Activated naive CD4-positive, alpha-beta T cell treated with anti-CD3 and anti-CD28 coated beads, Interleukin-2, amount 10 ng/mL, durations not matched to agents 7 days and 5 days (primary cell): Measurements from ENCODE around the gene ROBO2.

Experiments used
- CTCF ChIA-PET: fragments of 350-600 bp; sonication (Branson Sonifier 250); formaldehyde crosslinking; loops from one replicate; lab custom pipeline; 2021; ENCODE audit warnings: antibody characterized with exemption; lab: Charles Lee
- DNase-seq: peaks from one replicate; pipeline ENCODE4 v3.0.0-alpha.2; 2020
- H3K27ac Mint-ChIP-seq: one replicate; pipeline ENCODE4 v1.8.0; 2021; ENCODE audit warnings: mild to moderate bottlenecking, moderate library complexity, mixed read lengths
- H3K27me3 Mint-ChIP-seq: one replicate; pipeline ENCODE4 v1.8.0; 2021; ENCODE audit warnings: mild to moderate bottlenecking, mixed read lengths
- H3K36me3 Mint-ChIP-seq: one replicate; pipeline ENCODE4 v1.8.0; 2021; ENCODE audit warnings: mixed read lengths
- H3K4me1 Mint-ChIP-seq: one replicate; pipeline ENCODE4 v1.8.0; 2021; ENCODE audit warnings: mixed read lengths
- H3K4me3 Mint-ChIP-seq: one replicate; pipeline ENCODE4 v1.8.0; 2021; ENCODE audit warnings: mild to moderate bottlenecking, moderate library complexity, mixed read lengths
- H3K9me3 Mint-ChIP-seq: one replicate; pipeline ENCODE4 v1.8.0; 2021; ENCODE audit warnings: mixed read lengths

Gene ROBO2

GRCh38 chr3:77553240-77553639, 513.3 kb downstream of the ROBO2 start:
- no peak for DNase-seq
- no peaks in the 10 kb centered on the region for H3K27me3 Mint-ChIP-seq

DNA sequence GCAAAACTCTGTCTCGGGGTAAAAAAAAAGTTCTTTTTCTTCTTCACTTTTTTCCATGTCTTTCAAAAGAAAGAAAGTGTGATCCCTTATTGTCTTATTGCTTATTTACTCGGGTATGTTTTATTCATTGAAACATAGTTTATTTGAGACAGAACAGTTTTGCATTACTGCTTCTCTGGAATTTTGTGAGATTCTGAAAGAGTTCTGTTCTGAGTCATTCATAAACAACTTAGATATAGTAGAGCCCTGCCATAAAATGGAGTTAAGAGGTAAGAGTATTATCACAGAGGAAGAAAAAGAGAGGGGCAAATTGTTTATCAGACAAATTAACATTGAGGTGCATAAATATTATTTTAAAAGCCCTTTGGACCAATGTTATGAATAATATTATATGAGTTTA, 522.2 kb downstream of the ROBO2 start:
- no peaks in the 10 kb centered on the region for H3K4me1 Mint-ChIP-seq
- H3K4me3 Mint-ChIP-seq: no peak overlapping the region
- no peaks in the 10 kb centered on the region for H3K27me3 Mint-ChIP-seq
- no peak overlapping the region for H3K27ac Mint-ChIP-seq
- no peak for DNase-seq
- H3K36me3 Mint-ChIP-seq: no peaks in the 10 kb centered on the region
- peaks cover 13% of the 10 kb centered on the region for H3K9me3 Mint-ChIP-seq
- CTCF ChIA-PET: no interaction called here

More at GRCh38 chr3:77553240-77553639, 513.3 kb downstream of the ROBO2 start:
- Mint-ChIP-seq H3K4me1 (no peaks in the 10 kb centered on the region), H3K4me3 (no peak overlapping the region), H3K9me3 (peaks cover 5% of the 10 kb centered on the region), H3K36me3 (no peaks in the 10 kb centered on the region), H3K27ac (no peak overlapping the region)
- CTCF ChIA-PET: no interaction called here

DNA sequence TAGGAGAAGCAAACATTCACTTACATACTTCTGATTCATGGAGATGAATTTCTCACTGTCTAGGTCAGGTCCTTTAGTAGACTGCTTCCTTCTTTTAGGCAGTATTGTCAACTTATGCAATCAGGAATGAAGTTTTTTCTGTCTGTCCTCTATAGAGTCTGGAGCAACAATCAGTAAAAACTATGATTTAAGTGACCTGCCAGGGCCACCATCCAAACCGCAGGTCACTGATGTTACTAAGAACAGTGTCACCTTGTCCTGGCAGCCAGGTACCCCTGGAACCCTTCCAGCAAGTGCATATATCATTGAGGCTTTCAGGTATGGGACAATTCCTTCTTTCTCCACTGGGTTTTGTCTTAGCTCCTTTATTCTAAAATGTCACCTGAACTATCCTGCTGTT, 523.1 kb downstream of the ROBO2 start:
- H3K4me1 Mint-ChIP-seq: no peaks in the 10 kb centered on the region
- H3K4me3 Mint-ChIP-seq: no peak overlapping the region
- H3K9me3 Mint-ChIP-seq: peaks cover 16% of the 10 kb centered on the region
- no peak overlapping the region for H3K27ac Mint-ChIP-seq
- CTCF ChIA-PET: no interaction called here
- DNase-seq: no peak
- no peaks in the 10 kb centered on the region for H3K36me3 Mint-ChIP-seq
- H3K27me3 Mint-ChIP-seq: no peaks in the 10 kb centered on the region

- CTCF ChIA-PET: no interaction called here
- Mint-ChIP-seq H3K27ac (no peak overlapping the region), H3K4me3 (no peak overlapping the region), H3K4me1 (no peaks in the 10 kb centered on the region), H3K36me3 (no peaks in the 10 kb centered on the region), H3K27me3 (no peaks in the 10 kb centered on the region), H3K9me3 (peaks cover 13% of the 10 kb centered on the region)
- DNase-seq: no peak
Measured at GRCh38 chr3:77566055-77566454, 526.2 kb downstream of the ROBO2 start.

GRCh38 chr3:77571971-77572715, 532.2 kb downstream of the ROBO2 start:
- no peak overlapping the region for H3K27ac Mint-ChIP-seq
- peaks cover 3% of the 10 kb centered on the region for H3K9me3 Mint-ChIP-seq
- H3K4me1 Mint-ChIP-seq: no peaks in the 10 kb centered on the region
- CTCF ChIA-PET: no interaction called here
- no peaks in the 10 kb centered on the region for H3K27me3 Mint-ChIP-seq
- no peaks in the 10 kb centered on the region for H3K36me3 Mint-ChIP-seq
- H3K4me3 Mint-ChIP-seq: no peak overlapping the region
- no peak for DNase-seq

GRCh38 chr3:77577264-77577663, 537.4 kb downstream of the ROBO2 start:
- no peaks in the 10 kb centered on the region for H3K27me3 Mint-ChIP-seq
- no peak overlapping the region for H3K4me3 Mint-ChIP-seq
- no peaks in the 10 kb centered on the region for H3K4me1 Mint-ChIP-seq
- CTCF ChIA-PET: interaction anchor here (0.6 kb wide), 1 partner anchor 419 kb away, joined by 3 read pairs; no protein-coding TSS in a partner anchor
- H3K36me3 Mint-ChIP-seq: no peaks in the 10 kb centered on the region
- DNase-seq: no peak
- peaks cover 2% of the 10 kb centered on the region for H3K9me3 Mint-ChIP-seq
- H3K27ac Mint-ChIP-seq: no peak overlapping the region

DNA sequence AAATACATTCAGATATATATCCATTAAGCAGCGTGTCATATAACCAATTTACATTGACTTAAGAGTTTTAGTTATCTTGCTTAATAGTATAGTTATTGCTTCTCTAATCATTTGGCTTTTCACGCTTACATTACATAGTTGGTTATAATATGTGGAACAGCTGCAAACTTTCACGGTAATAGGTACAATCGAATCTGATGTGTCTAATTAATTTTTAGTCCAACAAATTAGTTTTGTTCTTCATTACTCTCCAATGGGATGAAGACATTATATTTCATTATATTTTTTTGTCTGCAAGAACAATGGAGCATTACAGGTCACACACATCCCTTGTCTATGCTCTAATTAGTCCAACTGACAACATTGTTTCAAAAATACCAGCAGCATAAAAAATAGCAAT, 546.3 kb downstream of the ROBO2 start:
- no peaks in the 10 kb centered on the region for H3K4me1 Mint-ChIP-seq
- no peak overlapping the region for H3K27ac Mint-ChIP-seq
- DNase-seq: no peak
- H3K36me3 Mint-ChIP-seq: no peaks in the 10 kb centered on the region
- H3K9me3 Mint-ChIP-seq: peaks cover 16% of the 10 kb centered on the region
- H3K27me3 Mint-ChIP-seq: no peaks in the 10 kb centered on the region
- H3K4me3 Mint-ChIP-seq: no peak overlapping the region
- CTCF ChIA-PET: no interaction called here

DNA sequence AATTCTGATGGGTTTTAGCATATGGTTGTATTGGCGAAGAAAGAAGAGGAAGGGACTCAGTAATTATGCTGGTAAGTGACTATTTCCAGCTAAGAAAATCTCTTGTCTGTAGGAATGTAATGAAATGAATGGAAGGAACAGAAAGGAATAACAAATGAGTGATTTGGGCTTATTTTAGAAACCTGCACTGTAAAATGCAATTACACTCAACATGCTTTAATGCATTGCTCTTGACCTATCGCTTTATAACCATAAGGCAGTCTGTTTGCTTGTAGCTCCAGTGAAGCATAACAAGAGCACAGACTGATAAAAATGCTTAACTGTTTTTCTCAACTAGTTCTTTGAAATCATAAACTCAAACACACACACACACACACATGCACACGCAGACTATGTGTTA, 549.0 kb downstream of the ROBO2 start:
- no peak overlapping the region for H3K4me3 Mint-ChIP-seq
- no peaks in the 10 kb centered on the region for H3K36me3 Mint-ChIP-seq
- no peaks in the 10 kb centered on the region for H3K4me1 Mint-ChIP-seq
- peaks cover 8% of the 10 kb centered on the region for H3K9me3 Mint-ChIP-seq
- CTCF ChIA-PET: no interaction called here
- H3K27me3 Mint-ChIP-seq: no peaks in the 10 kb centered on the region
- DNase-seq: no peak
- H3K27ac Mint-ChIP-seq: no peak overlapping the region

DNA sequence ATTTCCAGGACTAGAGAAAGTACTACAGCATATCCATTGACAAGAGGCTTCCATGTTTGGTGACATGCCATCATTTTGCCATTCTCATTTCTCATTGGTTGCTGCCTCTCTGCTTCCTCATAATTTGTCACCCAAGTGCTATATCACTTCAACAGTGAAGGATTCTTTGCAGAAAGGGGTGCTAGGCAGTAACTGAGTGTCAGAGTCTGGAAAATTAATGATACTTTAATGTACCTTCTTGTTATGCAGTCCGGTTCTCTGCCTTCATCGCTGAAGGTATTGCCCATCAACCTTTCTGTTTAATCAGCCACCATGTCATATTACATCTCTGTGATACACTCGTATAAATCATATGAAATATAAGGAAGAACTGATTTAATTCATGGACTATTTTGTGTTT, 550.3 kb downstream of the ROBO2 start:
- Mint-ChIP-seq H3K9me3 (peaks cover 8% of the 10 kb centered on the region), H3K27ac (no peak overlapping the region), H3K36me3 (no peaks in the 10 kb centered on the region), H3K4me3 (no peak overlapping the region), H3K27me3 (no peaks in the 10 kb centered on the region), H3K4me1 (no peaks in the 10 kb centered on the region)
- CTCF ChIA-PET: no interaction called here
- DNase-seq: no peak

GRCh38 chr3:77595371-77595870, 555.5 kb downstream of the ROBO2 start:
- DNase-seq: no peak
- CTCF ChIA-PET: no interaction called here
- Mint-ChIP-seq H3K27ac (no peak overlapping the region), H3K9me3 (peaks cover 7% of the 10 kb centered on the region), H3K4me1 (no peaks in the 10 kb centered on the region), H3K36me3 (no peaks in the 10 kb centered on the region), H3K27me3 (no peaks in the 10 kb centered on the region), H3K4me3 (no peak overlapping the region)

DNA sequence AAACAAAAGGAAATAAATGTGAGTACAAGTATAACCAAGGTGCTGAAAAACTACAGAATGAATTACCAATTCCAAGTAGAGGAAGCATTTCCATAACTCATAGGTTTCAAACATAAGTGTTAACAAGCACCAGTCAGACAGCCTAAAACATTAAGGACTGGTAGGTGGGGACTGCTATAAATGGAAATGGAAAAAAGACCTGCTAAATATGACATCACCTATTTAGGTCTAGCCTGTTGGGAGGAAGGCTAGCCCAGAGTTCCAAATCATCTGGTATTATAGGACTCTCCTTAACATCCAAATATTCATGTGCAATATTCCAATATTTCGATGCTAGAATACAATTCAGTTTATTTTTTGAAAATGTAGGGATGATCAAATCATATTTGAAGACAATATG, 560.0 kb downstream of the ROBO2 start:
- Mint-ChIP-seq H3K36me3 (no peaks in the 10 kb centered on the region), H3K27ac (no peak overlapping the region), H3K4me3 (no peak overlapping the region), H3K27me3 (no peaks in the 10 kb centered on the region), H3K9me3 (peaks cover 9% of the 10 kb centered on the region), H3K4me1 (no peaks in the 10 kb centered on the region)
- CTCF ChIA-PET: no interaction called here
- no peak for DNase-seq

- H3K4me1 Mint-ChIP-seq: no peaks in the 10 kb centered on the region
- H3K27ac Mint-ChIP-seq: no peak overlapping the region
- no peak for DNase-seq
- H3K27me3 Mint-ChIP-seq: no peaks in the 10 kb centered on the region
- CTCF ChIA-PET: no interaction called here
- no peak overlapping the region for H3K4me3 Mint-ChIP-seq
- no peaks in the 10 kb centered on the region for H3K36me3 Mint-ChIP-seq
- peaks cover 10% of the 10 kb centered on the region for H3K9me3 Mint-ChIP-seq
Measured at GRCh38 chr3:77601823-77602415, 562.0 kb downstream of the ROBO2 start.

DNA sequence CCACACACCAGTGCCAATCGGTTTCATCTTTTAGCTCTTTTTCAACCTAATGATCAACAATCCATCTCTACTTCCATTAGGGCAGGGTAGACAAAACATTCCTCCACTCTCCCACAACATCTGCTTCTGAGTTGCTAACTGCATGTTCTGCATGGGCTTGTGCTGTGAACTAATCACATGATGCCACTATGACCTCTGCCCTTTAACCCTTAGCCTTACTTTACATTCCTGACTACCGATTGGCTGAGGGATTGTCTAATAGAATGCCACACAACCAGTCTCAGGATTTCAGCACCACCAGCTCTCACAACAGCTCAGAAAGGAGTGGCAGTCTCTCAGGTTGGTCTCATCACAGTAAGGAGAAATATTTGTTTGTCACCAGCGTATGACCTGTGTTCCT, 562.8 kb downstream of the ROBO2 start:
- H3K9me3 Mint-ChIP-seq: peaks cover 6% of the 10 kb centered on the region
- no peak overlapping the region for H3K27ac Mint-ChIP-seq
- DNase-seq: no peak
- H3K4me3 Mint-ChIP-seq: no peak overlapping the region
- H3K36me3 Mint-ChIP-seq: no peaks in the 10 kb centered on the region
- H3K4me1 Mint-ChIP-seq: no peaks in the 10 kb centered on the region
- CTCF ChIA-PET: no interaction called here
- H3K27me3 Mint-ChIP-seq: no peaks in the 10 kb centered on the region

- DNase-seq: no peak
- no peaks in the 10 kb centered on the region for H3K27me3 Mint-ChIP-seq
- no peak overlapping the region for H3K4me3 Mint-ChIP-seq
- no peak overlapping the region for H3K27ac Mint-ChIP-seq
- H3K9me3 Mint-ChIP-seq: peaks cover 8% of the 10 kb centered on the region
- CTCF ChIA-PET: no interaction called here
- no peaks in the 10 kb centered on the region for H3K4me1 Mint-ChIP-seq
- no peaks in the 10 kb centered on the region for H3K36me3 Mint-ChIP-seq
Measured at GRCh38 chr3:77605308-77605707, 565.4 kb downstream of the ROBO2 start.

- Mint-ChIP-seq H3K27me3 (no peaks in the 10 kb centered on the region), H3K27ac (no peak overlapping the region), H3K9me3 (peaks cover 8% of the 10 kb centered on the region), H3K36me3 (no peaks in the 10 kb centered on the region), H3K4me1 (no peaks in the 10 kb centered on the region), H3K4me3 (no peak overlapping the region)
- DNase-seq: no peak
- CTCF ChIA-PET: no interaction called here
Measured at GRCh38 chr3:77605865-77606264, 566.0 kb downstream of the ROBO2 start.
